ENCODE results near the gene AURKA.

DNA sequence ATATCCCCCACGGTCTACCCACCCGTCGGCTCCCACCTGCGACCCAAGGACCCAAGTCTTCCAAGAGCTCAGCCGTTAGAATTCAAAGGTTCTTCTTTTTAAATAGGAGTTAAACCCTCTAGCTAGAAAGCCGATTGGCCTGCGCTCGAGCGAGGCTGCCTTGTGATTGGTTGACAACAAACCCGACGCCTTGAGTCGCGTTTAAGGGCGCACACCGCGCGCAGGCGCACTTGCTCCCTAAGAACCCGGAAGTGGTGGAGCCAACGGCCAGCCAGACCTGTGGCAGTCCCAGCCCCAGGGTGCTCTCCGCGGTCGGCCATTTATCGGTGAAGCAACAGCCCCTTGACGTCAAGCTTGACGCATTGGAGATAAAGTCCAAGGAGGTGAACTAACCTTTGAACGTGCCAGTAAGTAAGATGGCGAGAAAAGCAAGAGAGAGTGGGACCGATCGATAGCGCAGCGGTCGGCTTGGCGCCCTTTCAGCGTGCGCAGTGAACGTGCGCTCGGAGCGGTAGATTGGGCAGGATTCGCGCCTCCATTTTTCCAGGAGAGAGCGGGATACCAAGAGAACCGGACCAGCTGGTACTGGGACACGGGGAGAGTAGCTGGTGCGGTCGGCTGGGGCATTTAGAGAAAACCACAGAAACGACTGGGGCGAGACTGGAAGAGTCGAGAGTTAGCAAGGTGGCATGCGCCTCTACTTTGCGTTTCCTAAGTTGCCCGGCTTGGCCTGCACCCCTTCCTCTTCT lies at the start of gene AURKA, which contains the start of gene CSTF1:
- TF ChIP-seq, protein P1, sequence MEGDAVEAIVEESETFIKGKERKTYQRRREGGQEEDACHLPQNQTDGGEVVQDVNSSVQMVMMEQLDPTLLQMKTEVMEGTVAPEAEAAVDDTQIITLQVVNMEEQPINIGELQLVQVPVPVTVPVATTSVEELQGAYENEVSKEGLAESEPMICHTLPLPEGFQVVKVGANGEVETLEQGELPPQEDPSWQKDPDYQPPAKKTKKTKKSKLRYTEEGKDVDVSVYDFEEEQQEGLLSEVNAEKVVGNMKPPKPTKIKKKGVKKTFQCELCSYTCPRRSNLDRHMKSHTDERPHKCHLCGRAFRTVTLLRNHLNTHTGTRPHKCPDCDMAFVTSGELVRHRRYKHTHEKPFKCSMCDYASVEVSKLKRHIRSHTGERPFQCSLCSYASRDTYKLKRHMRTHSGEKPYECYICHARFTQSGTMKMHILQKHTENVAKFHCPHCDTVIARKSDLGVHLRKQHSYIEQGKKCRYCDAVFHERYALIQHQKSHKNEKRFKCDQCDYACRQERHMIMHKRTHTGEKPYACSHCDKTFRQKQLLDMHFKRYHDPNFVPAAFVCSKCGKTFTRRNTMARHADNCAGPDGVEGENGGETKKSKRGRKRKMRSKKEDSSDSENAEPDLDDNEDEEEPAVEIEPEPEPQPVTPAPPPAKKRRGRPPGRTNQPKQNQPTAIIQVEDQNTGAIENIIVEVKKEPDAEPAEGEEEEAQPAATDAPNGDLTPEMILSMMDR (conservative IDR thresholded peaks at IDR 0.05): no peak
- no peak for TF ChIP-seq EZH2 (IDR thresholded peaks at IDR 0.05; ENCODE audit: low read depth)
